ENCODE data around the gene SUGCT.
A peak's percentile ranks its signal among the peaks of the same experiment; 100 is the strongest.

Gene SUGCT

GRCh38 chr7:40721342-40721949 lies 586.6 kb downstream of the SUGCT start:
- no peak for TF ChIP-seq CTCF (conservative IDR thresholded peaks at IDR 0.05)

GRCh38 chr7:40722242-40722641 lies 587.4 kb downstream of the SUGCT start:
- H3K27ac ChIP-seq = no peak overlapping the region
- TF ChIP-seq CTCF (conservative IDR thresholded peaks at IDR 0.05) = no peak

More at GRCh38 chr7:40721342-40721949, 586.6 kb downstream of the SUGCT start:
- no peak overlapping the region for H3K27ac ChIP-seq

GRCh38 chr7:40723829-40724228 lies 589.0 kb downstream of the SUGCT start:
- TF ChIP-seq CTCF (conservative IDR thresholded peaks at IDR 0.05) = no peak
- H3K27ac ChIP-seq = no peak overlapping the region

- TF ChIP-seq CTCF (conservative IDR thresholded peaks at IDR 0.05) = no peak
- no peak overlapping the region for H3K27ac ChIP-seq
These were observed 591.8 kb downstream of the SUGCT start for GRCh38 chr7:40726559-40726958.

GRCh38 chr7:40733114-40733513 lies 598.3 kb downstream of the SUGCT start:
- TF ChIP-seq CTCF (conservative IDR thresholded peaks at IDR 0.05) = no peak
- H3K27ac ChIP-seq = peak overlapping the region; percentile 77

- no peak for TF ChIP-seq CTCF (conservative IDR thresholded peaks at IDR 0.05)
- peak overlapping the region; percentile 77 for H3K27ac ChIP-seq
These were observed 598.8 kb downstream of the SUGCT start for GRCh38 chr7:40733578-40733977.

GRCh38 chr7:40739257-40739656 lies 604.5 kb downstream of the SUGCT start:
- no peak overlapping the region for H3K27ac ChIP-seq
- TF ChIP-seq CTCF (conservative IDR thresholded peaks at IDR 0.05) = no peak
